GM12891 (cell line): ENCODE measurements around the gene SCRG1.

Experiments
- POLR2AphosphoS5 ChIP-seq: IDR thresholded peaks from 2 replicates; pipeline ENCODE4 v1.6.1; 2011; ENCODE audit warnings: low read depth, low read length, control low read depth
- TAF1 ChIP-seq: IDR thresholded peaks from 2 replicates; pipeline ENCODE4 v1.6.1; 2011; ENCODE audit warnings: low read depth, low read length, control low read depth

- TF ChIP-seq TAF1 (no peak), POLR2AphosphoS5 (no peak)
These were observed 17.9 kb downstream of the SCRG1 start for GRCh38 chr4:173380987-173381386.
